WERI-Rb-1 (cell line): Measurements from ENCODE around the gene ROBO2.

Experiments
- DNase-seq: peaks from one replicate; pipeline ENCODE4 v3.0.0-alpha.2; 2020
- H3K27ac ChIP-seq: fragments of 250-450 bp; sonication (Bioruptor Pico); 2 replicates; pipeline ENCODE4 v1.5.1; 2020; ENCODE audit warnings: mild to moderate bottlenecking, moderate library complexity
- H3K27me3 ChIP-seq: fragments of 250-450 bp; sonication (Bioruptor Pico); 2 replicates; pipeline ENCODE4 v1.5.1; 2021; ENCODE audit warnings: mild to moderate bottlenecking, low read depth, moderate library complexity; ENCODE audit not compliant: insufficient read depth, severe bottlenecking
- H3K36me3 ChIP-seq: fragments of 250-450 bp; sonication (Bioruptor Pico); 2 replicates; pipeline ENCODE4 v1.5.1; 2020; ENCODE audit warnings: mild to moderate bottlenecking, moderate library complexity
- H3K4me3 ChIP-seq: 2 replicates; pipeline ENCODE4 v1.5.1; 2011; ENCODE audit warnings: low read depth, mild to moderate bottlenecking, control low read depth, low read length
- H3K9me3 ChIP-seq: fragments of 250-450 bp; sonication (Bioruptor Pico); 2 replicates; pipeline ENCODE4 v1.5.1; 2021; ENCODE audit warnings: mild to moderate bottlenecking, moderate library complexity; ENCODE audit not compliant: severe bottlenecking
- TF ChIP-seq, protein P1 (sequence below): IDR thresholded peaks from 2 replicates; pipeline ENCODE4 v1.5.1; 2011; ENCODE audit warnings: low read depth, mild to moderate bottlenecking, control low read depth, inconsistent platforms, low read length

ROBO2 gene

DNA sequence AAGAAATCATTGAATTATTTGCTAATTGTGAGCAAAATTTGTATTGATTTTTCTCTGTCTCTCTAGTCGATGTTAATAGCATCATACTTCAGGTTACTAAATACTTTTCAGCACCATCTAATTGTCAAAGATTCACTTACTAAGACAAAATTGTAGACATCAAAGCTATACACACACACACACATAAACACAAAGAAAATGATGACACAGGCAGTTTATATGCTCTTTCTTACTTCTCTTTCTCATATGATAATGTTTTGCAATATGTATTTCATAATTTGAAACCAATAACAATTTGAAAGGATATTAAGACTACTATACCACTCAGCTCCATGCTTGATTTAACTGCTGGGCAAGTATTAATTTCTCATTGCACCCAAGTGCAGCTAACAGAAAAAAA is 406.2 kb downstream of the ROBO2 start:
- no peaks in the 10 kb centered on the region for H3K36me3 ChIP-seq

DNA sequence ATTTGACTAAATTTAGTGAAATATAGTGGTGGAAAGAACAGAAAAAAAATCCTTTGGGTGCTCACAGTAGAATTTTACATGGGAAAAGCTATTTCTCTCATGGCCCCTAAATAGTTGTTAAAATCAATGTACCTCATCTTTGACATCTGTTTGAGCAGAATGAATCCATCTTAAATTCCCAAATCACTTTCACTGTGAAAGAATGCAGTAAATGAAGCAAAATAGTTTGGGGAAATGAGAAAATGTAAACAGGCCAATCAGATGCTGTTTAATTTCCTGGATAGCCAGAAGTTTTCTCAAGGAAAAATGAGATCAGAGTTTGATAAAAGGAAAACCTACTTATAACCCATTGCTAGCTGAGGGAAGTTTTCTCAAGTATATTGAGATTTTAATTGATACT is 406.9 kb downstream of the ROBO2 start:
- no peak overlapping the region for H3K4me3 ChIP-seq
- no peaks in the 10 kb centered on the region for H3K9me3 ChIP-seq
- TF ChIP-seq, protein P1, sequence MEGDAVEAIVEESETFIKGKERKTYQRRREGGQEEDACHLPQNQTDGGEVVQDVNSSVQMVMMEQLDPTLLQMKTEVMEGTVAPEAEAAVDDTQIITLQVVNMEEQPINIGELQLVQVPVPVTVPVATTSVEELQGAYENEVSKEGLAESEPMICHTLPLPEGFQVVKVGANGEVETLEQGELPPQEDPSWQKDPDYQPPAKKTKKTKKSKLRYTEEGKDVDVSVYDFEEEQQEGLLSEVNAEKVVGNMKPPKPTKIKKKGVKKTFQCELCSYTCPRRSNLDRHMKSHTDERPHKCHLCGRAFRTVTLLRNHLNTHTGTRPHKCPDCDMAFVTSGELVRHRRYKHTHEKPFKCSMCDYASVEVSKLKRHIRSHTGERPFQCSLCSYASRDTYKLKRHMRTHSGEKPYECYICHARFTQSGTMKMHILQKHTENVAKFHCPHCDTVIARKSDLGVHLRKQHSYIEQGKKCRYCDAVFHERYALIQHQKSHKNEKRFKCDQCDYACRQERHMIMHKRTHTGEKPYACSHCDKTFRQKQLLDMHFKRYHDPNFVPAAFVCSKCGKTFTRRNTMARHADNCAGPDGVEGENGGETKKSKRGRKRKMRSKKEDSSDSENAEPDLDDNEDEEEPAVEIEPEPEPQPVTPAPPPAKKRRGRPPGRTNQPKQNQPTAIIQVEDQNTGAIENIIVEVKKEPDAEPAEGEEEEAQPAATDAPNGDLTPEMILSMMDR: no peak
- H3K27ac ChIP-seq: no peak overlapping the region
- DNase-seq: no peak
- no peaks in the 10 kb centered on the region for H3K36me3 ChIP-seq
- no peaks in the 10 kb centered on the region for H3K27me3 ChIP-seq

More for the DNA sequence above, 406.2 kb downstream of the ROBO2 start:
- TF ChIP-seq, protein P1: no peak
- H3K27ac ChIP-seq: no peak overlapping the region
- H3K9me3 ChIP-seq: no peaks in the 10 kb centered on the region
- H3K27me3 ChIP-seq: no peaks in the 10 kb centered on the region
- no peak for DNase-seq
- no peak overlapping the region for H3K4me3 ChIP-seq

DNA sequence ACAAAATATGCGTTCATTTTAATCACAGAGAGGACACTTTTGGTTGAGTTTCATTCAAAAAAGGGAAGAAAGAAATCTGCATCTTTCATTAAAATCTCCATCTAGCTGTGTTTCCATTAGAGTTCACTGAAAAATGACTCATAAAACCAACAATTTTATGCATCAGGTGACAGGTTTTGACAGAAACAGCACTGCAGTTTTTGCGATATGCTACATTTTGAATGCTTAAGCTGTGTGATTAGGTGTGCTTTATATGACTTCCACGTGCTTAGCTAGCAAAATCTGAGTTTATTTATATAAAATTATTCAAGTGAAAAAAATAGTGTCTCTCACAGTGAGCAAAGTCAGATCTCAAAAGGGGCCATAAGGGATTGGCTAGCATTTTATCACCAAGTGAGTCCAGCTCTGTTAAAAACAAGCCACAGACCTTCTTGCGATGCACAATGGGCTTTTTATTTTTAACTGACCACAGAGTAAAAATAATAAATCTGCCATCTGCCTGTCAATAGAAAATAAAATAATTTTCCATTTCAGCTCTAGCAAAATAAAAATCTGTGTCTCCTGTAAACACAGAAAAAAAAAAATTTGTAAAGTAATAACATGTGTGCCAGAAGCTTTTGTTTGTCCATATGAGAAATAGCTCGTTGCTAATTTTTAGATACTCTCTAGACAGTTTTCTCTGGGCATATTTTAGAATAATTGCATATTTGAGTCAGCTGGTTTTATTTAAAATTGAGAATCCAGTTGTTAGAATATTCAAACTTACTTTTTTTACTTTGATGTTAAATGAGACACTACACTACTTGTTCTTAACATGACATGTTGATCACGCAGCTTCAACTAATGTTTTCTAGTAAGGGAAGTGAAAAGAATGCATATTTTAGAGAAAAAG is 409.8 kb downstream of the ROBO2 start:
- Histone ChIP-seq H3K36me3 (no peaks in the 10 kb centered on the region), H3K27ac (no peak overlapping the region), H3K9me3 (no peaks in the 10 kb centered on the region), H3K27me3 (no peaks in the 10 kb centered on the region), H3K4me3 (no peak overlapping the region)
- TF ChIP-seq, protein P1: no peak
- no peak for DNase-seq

GRCh38 chr3:77456431-77456830 is 416.5 kb downstream of the ROBO2 start:
- H3K27me3 ChIP-seq: no peaks in the 10 kb centered on the region
- TF ChIP-seq, protein P1: no peak
- H3K9me3 ChIP-seq: no peaks in the 10 kb centered on the region
- no peak overlapping the region for H3K27ac ChIP-seq
- DNase-seq: no peak
- H3K36me3 ChIP-seq: no peaks in the 10 kb centered on the region
- H3K4me3 ChIP-seq: no peak overlapping the region

- no peaks in the 10 kb centered on the region for H3K27me3 ChIP-seq
- TF ChIP-seq, protein P1: no peak
- H3K9me3 ChIP-seq: no peaks in the 10 kb centered on the region
- DNase-seq: no peak
- H3K36me3 ChIP-seq: no peaks in the 10 kb centered on the region
- no peak overlapping the region for H3K27ac ChIP-seq
- H3K4me3 ChIP-seq: no peak overlapping the region
Measured at GRCh38 chr3:77456906-77457305, 417.0 kb downstream of the ROBO2 start.
